ENCODE data around the gene MAPK1IP1L.
A peak's percentile ranks its signal among the peaks of the same experiment; 100 is the strongest.

The MAPK1IP1L gene

GRCh38 chr14:55098561-55098898 lies 47.1 kb downstream of the MAPK1IP1L start:
- no peak for DNase-seq

- DNase-seq, result no peak
Measured at GRCh38 chr14:55099756-55100155, 48.3 kb downstream of the MAPK1IP1L start.

GRCh38 chr14:55101698-55102097 lies 50.3 kb downstream of the MAPK1IP1L start:
- no peak for DNase-seq

GRCh38 chr14:55102141-55102621 lies 50.7 kb downstream of the MAPK1IP1L start:
- peak; percentile 69 for DNase-seq

- peak; percentile 86 for DNase-seq
Measured at GRCh38 chr14:55103005-55103640, 51.7 kb downstream of the MAPK1IP1L start.

GRCh38 chr14:55103971-55104954 lies 52.8 kb downstream of the MAPK1IP1L start:
- DNase-seq, result no peak

- no peak for DNase-seq
Measured at GRCh38 chr14:55105991-55106390, 54.5 kb downstream of the MAPK1IP1L start.

GRCh38 chr14:55107766-55108554 lies 56.5 kb downstream of the MAPK1IP1L start:
- DNase-seq, result peak; percentile 81

GRCh38 chr14:55109836-55110235 lies 58.4 kb downstream of the MAPK1IP1L start:
- peak; percentile 57 for DNase-seq

- DNase-seq, result no peak
Measured at GRCh38 chr14:55111122-55111708, 59.8 kb downstream of the MAPK1IP1L start.

GRCh38 chr14:55114720-55115119 lies 63.3 kb downstream of the MAPK1IP1L start:
- no peak for DNase-seq

- no peak for DNase-seq
Measured at GRCh38 chr14:55115460-55115859, 64.0 kb downstream of the MAPK1IP1L start.

- DNase-seq, result no peak
Measured at GRCh38 chr14:55115861-55116245, 64.4 kb downstream of the MAPK1IP1L start.

- peak; percentile 95 for DNase-seq
Measured at GRCh38 chr14:55116246-55117030, 65.0 kb downstream of the MAPK1IP1L start.

GRCh38 chr14:55117803-55118441 lies 66.5 kb downstream of the MAPK1IP1L start:
- DNase-seq, result peak; percentile 72

GRCh38 chr14:55118761-55119160 lies 67.3 kb downstream of the MAPK1IP1L start:
- no peak for DNase-seq
